Measurements from ENCODE around the gene HIVEP1. TPM values are rescaled to one million over a fixed set of nuclear protein-coding genes. Genes with fewer than 3 reads are reported as not detected.

HIVEP1 gene
- total RNA-seq, 1 experiment from 2014 or later, result 24.3 TPM

DNA sequence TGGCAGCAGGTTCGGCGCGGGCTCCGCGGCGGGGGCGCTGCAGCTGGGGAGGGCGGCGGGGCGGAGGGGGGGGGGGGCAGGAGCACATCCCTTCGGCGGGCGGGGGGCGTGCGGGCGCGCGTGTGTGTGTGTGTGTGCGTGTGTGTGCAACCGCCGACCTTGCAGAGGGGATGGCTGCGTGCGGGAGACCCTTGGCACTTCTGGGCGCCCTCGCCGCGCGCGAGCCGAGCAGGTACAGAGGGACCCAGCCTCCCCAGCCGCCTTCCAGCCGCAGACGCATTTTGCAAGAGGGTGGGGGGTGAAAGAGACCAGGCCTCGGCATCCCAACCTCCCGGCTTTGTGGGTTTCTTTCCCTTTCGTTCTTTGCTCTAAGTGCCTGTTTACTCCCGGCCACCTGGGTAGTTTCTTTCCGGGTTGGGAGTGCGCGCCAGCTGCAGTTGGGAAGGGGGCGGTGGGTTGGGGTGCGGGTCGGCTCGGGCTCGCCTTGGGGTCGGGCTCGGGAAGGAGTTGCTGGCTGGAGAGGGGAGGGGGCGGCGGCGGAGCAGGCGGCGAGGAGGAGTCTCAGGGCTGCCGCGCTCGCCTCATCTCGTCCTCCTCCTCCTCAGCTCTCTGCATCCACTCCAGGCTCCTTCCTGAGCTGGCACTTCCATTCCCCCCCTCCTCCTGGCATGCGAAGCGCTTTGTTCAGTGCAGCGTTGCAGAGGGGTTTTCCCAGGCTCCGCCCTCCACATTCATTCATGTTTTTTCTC lies 620 bp downstream of the HIVEP1 start (continued):
- TF ChIP-seq, protein P1, sequence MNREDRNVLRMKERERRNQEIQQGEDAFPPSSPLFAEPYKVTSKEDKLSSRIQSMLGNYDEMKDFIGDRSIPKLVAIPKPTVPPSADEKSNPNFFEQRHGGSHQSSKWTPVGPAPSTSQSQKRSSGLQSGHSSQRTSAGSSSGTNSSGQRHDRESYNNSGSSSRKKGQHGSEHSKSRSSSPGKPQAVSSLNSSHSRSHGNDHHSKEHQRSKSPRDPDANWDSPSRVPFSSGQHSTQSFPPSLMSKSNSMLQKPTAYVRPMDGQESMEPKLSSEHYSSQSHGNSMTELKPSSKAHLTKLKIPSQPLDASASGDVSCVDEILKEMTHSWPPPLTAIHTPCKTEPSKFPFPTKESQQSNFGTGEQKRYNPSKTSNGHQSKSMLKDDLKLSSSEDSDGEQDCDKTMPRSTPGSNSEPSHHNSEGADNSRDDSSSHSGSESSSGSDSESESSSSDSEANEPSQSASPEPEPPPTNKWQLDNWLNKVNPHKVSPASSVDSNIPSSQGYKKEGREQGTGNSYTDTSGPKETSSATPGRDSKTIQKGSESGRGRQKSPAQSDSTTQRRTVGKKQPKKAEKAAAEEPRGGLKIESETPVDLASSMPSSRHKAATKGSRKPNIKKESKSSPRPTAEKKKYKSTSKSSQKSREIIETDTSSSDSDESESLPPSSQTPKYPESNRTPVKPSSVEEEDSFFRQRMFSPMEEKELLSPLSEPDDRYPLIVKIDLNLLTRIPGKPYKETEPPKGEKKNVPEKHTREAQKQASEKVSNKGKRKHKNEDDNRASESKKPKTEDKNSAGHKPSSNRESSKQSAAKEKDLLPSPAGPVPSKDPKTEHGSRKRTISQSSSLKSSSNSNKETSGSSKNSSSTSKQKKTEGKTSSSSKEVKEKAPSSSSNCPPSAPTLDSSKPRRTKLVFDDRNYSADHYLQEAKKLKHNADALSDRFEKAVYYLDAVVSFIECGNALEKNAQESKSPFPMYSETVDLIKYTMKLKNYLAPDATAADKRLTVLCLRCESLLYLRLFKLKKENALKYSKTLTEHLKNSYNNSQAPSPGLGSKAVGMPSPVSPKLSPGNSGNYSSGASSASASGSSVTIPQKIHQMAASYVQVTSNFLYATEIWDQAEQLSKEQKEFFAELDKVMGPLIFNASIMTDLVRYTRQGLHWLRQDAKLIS (CRISPR knock-in tag; IDR thresholded peaks at IDR 0.05; ENCODE audit: borderline replicate concordance), result no peak
- no peak for TF ChIP-seq FOXJ3 (CRISPR knock-in tag; IDR thresholded peaks at IDR 0.05; ENCODE audit: borderline replicate concordance)
- TF ChIP-seq, protein P2, sequence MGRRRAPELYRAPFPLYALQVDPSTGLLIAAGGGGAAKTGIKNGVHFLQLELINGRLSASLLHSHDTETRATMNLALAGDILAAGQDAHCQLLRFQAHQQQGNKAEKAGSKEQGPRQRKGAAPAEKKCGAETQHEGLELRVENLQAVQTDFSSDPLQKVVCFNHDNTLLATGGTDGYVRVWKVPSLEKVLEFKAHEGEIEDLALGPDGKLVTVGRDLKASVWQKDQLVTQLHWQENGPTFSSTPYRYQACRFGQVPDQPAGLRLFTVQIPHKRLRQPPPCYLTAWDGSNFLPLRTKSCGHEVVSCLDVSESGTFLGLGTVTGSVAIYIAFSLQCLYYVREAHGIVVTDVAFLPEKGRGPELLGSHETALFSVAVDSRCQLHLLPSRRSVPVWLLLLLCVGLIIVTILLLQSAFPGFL (CRISPR knock-in tag; IDR thresholded peaks at IDR 0.05; ENCODE audit: borderline replicate concordance), result no peak
- no peak for TF ChIP-seq SMAD3 (CRISPR knock-in tag; IDR thresholded peaks at IDR 0.05; ENCODE audit: borderline replicate concordance)
- no peak for TF ChIP-seq PRRX2 (CRISPR knock-in tag; IDR thresholded peaks at IDR 0.05)
- TF ChIP-seq, protein P3, sequence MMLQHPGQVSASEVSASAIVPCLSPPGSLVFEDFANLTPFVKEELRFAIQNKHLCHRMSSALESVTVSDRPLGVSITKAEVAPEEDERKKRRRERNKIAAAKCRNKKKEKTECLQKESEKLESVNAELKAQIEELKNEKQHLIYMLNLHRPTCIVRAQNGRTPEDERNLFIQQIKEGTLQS (CRISPR knock-in tag; conservative IDR thresholded peaks at IDR 0.05), result no peak
- TF ChIP-seq, protein P4, sequence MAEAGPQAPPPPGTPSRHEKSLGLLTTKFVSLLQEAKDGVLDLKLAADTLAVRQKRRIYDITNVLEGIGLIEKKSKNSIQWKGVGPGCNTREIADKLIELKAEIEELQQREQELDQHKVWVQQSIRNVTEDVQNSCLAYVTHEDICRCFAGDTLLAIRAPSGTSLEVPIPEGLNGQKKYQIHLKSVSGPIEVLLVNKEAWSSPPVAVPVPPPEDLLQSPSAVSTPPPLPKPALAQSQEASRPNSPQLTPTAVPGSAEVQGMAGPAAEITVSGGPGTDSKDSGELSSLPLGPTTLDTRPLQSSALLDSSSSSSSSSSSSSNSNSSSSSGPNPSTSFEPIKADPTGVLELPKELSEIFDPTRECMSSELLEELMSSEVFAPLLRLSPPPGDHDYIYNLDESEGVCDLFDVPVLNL (CRISPR knock-in tag; IDR thresholded peaks at IDR 0.05; ENCODE audit: borderline replicate concordance, low read depth), result no peak
- TF ChIP-seq ZNF232 (CRISPR knock-in tag; IDR thresholded peaks at IDR 0.05), result 0 out of 2 replicates have a peak, but pooled peaks have one; percentile 43
- no peak for TF ChIP-seq ZNF121 (CRISPR knock-in tag; IDR thresholded peaks at IDR 0.05)
- TF ChIP-seq, protein P5, sequence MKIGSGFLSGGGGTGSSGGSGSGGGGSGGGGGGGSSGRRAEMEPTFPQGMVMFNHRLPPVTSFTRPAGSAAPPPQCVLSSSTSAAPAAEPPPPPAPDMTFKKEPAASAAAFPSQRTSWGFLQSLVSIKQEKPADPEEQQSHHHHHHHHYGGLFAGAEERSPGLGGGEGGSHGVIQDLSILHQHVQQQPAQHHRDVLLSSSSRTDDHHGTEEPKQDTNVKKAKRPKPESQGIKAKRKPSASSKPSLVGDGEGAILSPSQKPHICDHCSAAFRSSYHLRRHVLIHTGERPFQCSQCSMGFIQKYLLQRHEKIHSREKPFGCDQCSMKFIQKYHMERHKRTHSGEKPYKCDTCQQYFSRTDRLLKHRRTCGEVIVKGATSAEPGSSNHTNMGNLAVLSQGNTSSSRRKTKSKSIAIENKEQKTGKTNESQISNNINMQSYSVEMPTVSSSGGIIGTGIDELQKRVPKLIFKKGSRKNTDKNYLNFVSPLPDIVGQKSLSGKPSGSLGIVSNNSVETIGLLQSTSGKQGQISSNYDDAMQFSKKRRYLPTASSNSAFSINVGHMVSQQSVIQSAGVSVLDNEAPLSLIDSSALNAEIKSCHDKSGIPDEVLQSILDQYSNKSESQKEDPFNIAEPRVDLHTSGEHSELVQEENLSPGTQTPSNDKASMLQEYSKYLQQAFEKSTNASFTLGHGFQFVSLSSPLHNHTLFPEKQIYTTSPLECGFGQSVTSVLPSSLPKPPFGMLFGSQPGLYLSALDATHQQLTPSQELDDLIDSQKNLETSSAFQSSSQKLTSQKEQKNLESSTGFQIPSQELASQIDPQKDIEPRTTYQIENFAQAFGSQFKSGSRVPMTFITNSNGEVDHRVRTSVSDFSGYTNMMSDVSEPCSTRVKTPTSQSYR (CRISPR knock-in tag; IDR thresholded peaks at IDR 0.05), result no peak
- TF ChIP-seq, protein P6, sequence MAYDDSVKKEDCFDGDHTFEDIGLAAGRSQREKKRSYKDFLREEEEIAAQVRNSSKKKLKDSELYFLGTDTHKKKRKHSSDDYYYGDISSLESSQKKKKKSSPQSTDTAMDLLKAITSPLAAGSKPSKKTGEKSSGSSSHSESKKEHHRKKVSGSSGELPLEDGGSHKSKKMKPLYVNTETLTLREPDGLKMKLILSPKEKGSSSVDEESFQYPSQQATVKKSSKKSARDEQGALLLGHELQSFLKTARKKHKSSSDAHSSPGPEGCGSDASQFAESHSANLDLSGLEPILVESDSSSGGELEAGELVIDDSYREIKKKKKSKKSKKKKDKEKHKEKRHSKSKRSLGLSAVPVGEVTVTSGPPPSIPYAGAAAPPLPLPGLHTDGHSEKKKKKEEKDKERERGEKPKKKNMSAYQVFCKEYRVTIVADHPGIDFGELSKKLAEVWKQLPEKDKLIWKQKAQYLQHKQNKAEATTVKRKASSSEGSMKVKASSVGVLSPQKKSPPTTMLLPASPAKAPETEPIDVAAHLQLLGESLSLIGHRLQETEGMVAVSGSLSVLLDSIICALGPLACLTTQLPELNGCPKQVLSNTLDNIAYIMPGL (CRISPR knock-in tag; IDR thresholded peaks at IDR 0.05), result peak; percentile 80; the same call in 1 of the 2 replicates
- no peak for TF ChIP-seq SOX15 (CRISPR knock-in tag; IDR thresholded peaks at IDR 0.05)
- TF ChIP-seq FOXK1 (CRISPR knock-in tag; IDR thresholded peaks at IDR 0.05), result 0 out of 2 replicates have a peak, but pooled peaks have one; percentile 44
- no peak for TF ChIP-seq HMGA2 (CRISPR knock-in tag; IDR thresholded peaks at IDR 0.05)
- TF ChIP-seq, protein P7, sequence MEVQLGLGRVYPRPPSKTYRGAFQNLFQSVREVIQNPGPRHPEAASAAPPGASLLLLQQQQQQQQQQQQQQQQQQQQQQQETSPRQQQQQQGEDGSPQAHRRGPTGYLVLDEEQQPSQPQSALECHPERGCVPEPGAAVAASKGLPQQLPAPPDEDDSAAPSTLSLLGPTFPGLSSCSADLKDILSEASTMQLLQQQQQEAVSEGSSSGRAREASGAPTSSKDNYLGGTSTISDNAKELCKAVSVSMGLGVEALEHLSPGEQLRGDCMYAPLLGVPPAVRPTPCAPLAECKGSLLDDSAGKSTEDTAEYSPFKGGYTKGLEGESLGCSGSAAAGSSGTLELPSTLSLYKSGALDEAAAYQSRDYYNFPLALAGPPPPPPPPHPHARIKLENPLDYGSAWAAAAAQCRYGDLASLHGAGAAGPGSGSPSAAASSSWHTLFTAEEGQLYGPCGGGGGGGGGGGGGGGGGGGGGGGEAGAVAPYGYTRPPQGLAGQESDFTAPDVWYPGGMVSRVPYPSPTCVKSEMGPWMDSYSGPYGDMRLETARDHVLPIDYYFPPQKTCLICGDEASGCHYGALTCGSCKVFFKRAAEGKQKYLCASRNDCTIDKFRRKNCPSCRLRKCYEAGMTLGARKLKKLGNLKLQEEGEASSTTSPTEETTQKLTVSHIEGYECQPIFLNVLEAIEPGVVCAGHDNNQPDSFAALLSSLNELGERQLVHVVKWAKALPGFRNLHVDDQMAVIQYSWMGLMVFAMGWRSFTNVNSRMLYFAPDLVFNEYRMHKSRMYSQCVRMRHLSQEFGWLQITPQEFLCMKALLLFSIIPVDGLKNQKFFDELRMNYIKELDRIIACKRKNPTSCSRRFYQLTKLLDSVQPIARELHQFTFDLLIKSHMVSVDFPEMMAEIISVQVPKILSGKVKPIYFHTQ (CRISPR knock-in tag; IDR thresholded peaks at IDR 0.05), result no peak
- no peak for TF ChIP-seq NR1H2 (CRISPR knock-in tag; IDR thresholded peaks at IDR 0.05)
- TF ChIP-seq, protein P8, sequence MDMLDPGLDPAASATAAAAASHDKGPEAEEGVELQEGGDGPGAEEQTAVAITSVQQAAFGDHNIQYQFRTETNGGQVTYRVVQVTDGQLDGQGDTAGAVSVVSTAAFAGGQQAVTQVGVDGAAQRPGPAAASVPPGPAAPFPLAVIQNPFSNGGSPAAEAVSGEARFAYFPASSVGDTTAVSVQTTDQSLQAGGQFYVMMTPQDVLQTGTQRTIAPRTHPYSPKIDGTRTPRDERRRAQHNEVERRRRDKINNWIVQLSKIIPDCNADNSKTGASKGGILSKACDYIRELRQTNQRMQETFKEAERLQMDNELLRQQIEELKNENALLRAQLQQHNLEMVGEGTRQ (CRISPR knock-in tag; IDR thresholded peaks at IDR 0.05), result no peak
- TF ChIP-seq, protein P9, sequence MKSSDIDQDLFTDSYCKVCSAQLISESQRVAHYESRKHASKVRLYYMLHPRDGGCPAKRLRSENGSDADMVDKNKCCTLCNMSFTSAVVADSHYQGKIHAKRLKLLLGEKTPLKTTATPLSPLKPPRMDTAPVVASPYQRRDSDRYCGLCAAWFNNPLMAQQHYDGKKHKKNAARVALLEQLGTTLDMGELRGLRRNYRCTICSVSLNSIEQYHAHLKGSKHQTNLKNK (CRISPR knock-in tag; IDR thresholded peaks at IDR 0.05), result no peak
- TF ChIP-seq TEAD4 (CRISPR knock-in tag; IDR thresholded peaks at IDR 0.05), result 0 out of 2 replicates have a peak, but pooled peaks have one; percentile 27
- no peak for TF ChIP-seq NR3C1 (CRISPR knock-in tag; conservative IDR thresholded peaks at IDR 0.05; ENCODE audit: low read depth)
- no peak for TF ChIP-seq ZNF423 (CRISPR knock-in tag; IDR thresholded peaks at IDR 0.05)
- no peak for TF ChIP-seq ZBTB21 (CRISPR knock-in tag; IDR thresholded peaks at IDR 0.05; ENCODE audit: borderline replicate concordance)
- no peak for TF ChIP-seq JAZF1 (CRISPR knock-in tag; IDR thresholded peaks at IDR 0.05)

Data from WTC11 (cell line).